Kidney (tissue), 14 donors: Measurements from ENCODE around the gene CAMTA1. TPM values are rescaled to one million over a fixed set of nuclear protein-coding genes. Genes with fewer than 3 reads are reported as not detected.

Source experiments
- DNase-seq, 5 donors: peaks; one replicate each; pipeline ENCODE4 v3.0.0-alpha.2; 2013 to 2020
- FAIRE-seq: peaks from 2 replicates; lab custom pipeline; 2012; peaks lifted over from hg19 to GRCh38; lab: Jason Lieb, UNC
- H3K27ac ChIP-seq, 2 donors: one replicate each; pipeline ENCODE4 v1.7.0; 2013; ENCODE audit warnings: low read depth in 2 of 2, low read length in 2 of 2, inconsistent platforms in 1 of 2
- H3K27me3 ChIP-seq: one replicate; pipeline ENCODE4 v1.7.1; 2013; ENCODE audit warnings: low read length, inconsistent platforms; ENCODE audit not compliant: control insufficient read depth, insufficient read depth
- H3K36me3 ChIP-seq, 3 donors: one replicate each; pipeline versions ENCODE4 v1.7.0 to v1.7.1; 2013; ENCODE audit warnings: low read length in 3 of 3, control low read depth in 1 of 3, inconsistent platforms in 1 of 3; ENCODE audit not compliant: insufficient read depth in 3 of 3, control insufficient read depth in 2 of 3
- H3K4me1 ChIP-seq, 3 donors: one replicate each; pipeline versions ENCODE4 v1.7.0 to v1.7.1; 2013; ENCODE audit warnings: low read length in 3 of 3, inconsistent platforms in 1 of 3, low read depth in 1 of 3; ENCODE audit not compliant: control insufficient read depth in 2 of 3, insufficient read depth in 2 of 3
- H3K4me3 ChIP-seq, 3 donors: one replicate each; pipeline versions ENCODE4 v1.7.0 to v1.8.1; 2013; ENCODE audit warnings: low read length in 3 of 3, control low read depth in 1 of 3, inconsistent platforms in 1 of 3
- H3K9ac ChIP-seq, 3 donors: one replicate each; pipeline versions ENCODE4 v1.7.0 to v1.7.1; 2013; ENCODE audit warnings: low read length in 3 of 3, control low read depth in 1 of 3, inconsistent platforms in 1 of 3
- H3K9me3 ChIP-seq, 3 donors: one replicate each; pipeline versions ENCODE4 v1.7.0 to v1.7.1; 2013; ENCODE audit warnings: low read length in 3 of 3, control low read depth in 1 of 3, inconsistent platforms in 1 of 3; ENCODE audit not compliant: control insufficient read depth in 2 of 3, insufficient read depth in 1 of 3
- CTCF ChIP-seq: IDR thresholded peaks from 3 replicates; pipeline ENCODE4 v1.5.1; 2012; ENCODE audit warnings: mild to moderate bottlenecking, moderate library complexity, borderline replicate concordance; ENCODE audit not compliant: insufficient read depth; ENCODE audit errors: extremely low read depth
- intact Hi-C: fragments of 100-400 bp; cut with DNase I; formaldehyde crosslinking; loops from one replicate; pipeline ENCODE4 v1.11.1; 2022
- polyA plus RNA-seq: library from polyadenylated mRNA; stranded (reverse); fragments of 350-450 nt; fragmentation: Illumina TruSeq; extraction: RNeasy Lipid Tissue Mini Kit (QIAGEN cat#74804); gene quantifications from one replicate; pipeline ENCODE4 v1.2.3, GENCODE V29; 2014; ENCODE audit warnings: low read depth, low replicate concordance; ENCODE audit not compliant: insufficient read depth
- total RNA-seq: library from RNA; stranded (reverse); fragmentation: NEBNext Ultra II Directional; extraction: Animal tissue kit (Norgen Biotek cat#: 25700); gene quantifications from one replicate; pipeline ENCODE4 v1.2.1, GENCODE V29; 2021
- donor health status: control.
- donor health status: control.
- donor health status: control.
- donor health status: control.
- donor health status: control.
- donor health status: DM: yes; HTN: yes; CAD: no.
- donor health status: Normal renal cell carcinoma (clear cell type).

The CAMTA1 gene
- total and polyA plus RNA-seq, 2 donors from 2014 or later: 79.0 to 170 TPM

DNA sequence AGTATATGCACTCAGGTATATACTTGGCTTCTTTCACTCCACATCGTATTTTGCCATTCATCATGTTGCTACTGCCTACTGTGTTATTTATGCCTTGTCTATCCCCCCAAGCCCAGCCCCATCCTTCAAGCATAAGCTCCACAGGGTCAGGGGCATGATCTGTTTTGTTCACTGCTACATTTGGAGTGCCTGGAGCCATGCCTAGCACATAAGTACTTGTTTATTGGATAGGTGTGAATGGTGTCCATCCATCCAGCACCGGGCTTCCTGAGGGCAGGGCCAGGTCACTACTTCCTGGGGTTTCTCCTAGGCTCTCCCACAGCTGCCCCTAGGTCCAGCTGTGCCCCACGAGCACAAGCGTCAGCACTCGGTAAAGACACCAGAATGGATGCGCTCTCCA is 696.8 kb downstream of the CAMTA1 start:
- Histone ChIP-seq H3K9me3 (peaks cover 0 to 4% (median 0%) of the 10 kb centered on the region in 3 donors), H3K27me3 (no peaks in the 10 kb centered on the region), H3K36me3 (no peaks in the 10 kb centered on the region), H3K4me1 (no peaks in the 10 kb centered on the region), H3K4me3 (no peak overlapping the region), H3K9ac (no peak overlapping the region), H3K27ac (no peak overlapping the region)
- intact Hi-C loops: no loop called here
- DNase-seq (no peak), FAIRE-seq (no peak)
- TF ChIP-seq CTCF: no peak

DNA sequence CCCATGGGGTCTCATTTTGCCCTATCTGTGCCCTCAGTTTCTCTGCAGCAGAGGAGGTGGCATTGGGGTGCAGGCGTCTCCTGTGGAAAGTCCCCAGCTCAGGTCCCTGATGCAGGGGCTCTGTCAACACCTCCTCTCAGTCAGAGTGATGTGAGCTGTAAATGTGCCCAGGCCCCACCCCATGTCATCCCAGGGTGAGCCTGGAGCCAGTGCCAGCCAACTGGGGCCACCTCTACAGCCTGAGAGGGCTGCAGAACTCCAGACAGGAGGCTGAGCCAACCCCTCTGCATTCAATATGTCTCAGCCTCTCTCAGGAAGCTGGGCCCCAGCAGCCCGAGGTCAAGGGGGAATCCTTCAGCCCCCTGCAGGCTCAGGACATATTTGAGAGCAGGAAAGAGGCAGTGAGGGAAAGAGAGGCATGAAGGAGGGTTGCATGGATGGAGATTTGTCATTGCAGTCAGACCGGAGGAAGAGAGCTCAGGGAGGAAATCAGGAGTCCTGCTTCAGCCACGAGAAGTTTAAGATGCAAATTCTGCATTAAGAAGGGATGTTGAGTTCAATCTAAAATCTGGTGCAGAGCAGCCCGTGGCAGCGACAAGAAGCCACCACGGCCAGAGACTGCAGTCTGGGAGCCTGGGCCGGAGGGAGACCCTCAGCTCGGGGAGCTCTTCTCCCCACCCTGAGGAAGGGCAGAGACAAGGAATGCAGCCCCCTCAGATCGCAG is 697.7 kb downstream of the CAMTA1 start:
- Histone ChIP-seq H3K4me3 (no peak overlapping the region), H3K27me3 (no peaks in the 10 kb centered on the region), H3K36me3 (no peaks in the 10 kb centered on the region), H3K9ac (no peak overlapping the region), H3K9me3 (peaks cover 0 to 4% (median 0%) of the 10 kb centered on the region in 3 donors), H3K4me1 (no peaks in the 10 kb centered on the region), H3K27ac (no peak overlapping the region)
- TF ChIP-seq CTCF: no peak
- intact Hi-C loops: no loop called here
- FAIRE-seq (no peak), DNase-seq (no peak)

DNA sequence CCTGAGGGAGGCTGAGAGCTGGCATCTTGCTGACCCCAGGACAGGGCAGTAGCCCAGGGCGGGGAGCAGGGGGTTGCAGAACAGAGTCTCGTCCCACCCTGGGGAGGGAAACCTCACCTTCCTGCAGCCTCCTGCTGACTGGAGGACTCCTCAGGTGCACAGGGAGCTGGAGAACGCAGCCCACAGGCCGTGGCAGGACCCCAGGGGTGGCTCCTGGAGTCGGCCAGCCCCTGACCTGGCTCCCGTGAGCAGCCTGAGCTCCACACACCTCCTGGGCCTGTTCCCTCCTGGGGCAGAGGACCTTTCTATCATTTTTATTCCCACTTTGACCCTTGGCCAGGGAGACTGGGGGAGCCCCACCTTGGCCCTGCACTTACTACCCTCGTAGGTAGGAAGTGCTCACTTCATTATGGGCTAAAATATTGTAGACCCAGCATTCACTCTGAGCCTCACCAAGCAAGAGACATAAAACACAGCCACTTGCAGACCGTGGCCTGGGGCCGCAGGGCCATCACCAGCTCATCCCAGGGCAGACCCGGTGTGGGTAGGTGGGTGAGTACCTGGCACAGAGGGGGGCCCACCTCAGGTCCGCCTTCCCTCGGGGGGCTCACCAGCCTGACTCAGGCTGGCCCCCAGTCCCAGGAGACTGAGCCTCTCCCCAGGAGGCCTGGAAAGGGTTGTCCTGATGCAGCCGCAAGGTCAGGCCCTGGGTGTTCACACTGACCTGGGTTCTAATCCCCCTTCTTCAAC is 698.6 kb downstream of the CAMTA1 start:
- no peak overlapping the region for H3K9ac ChIP-seq
- H3K27ac ChIP-seq: no peak overlapping the region
- no peak for TF ChIP-seq CTCF
- FAIRE-seq: no peak
- H3K9me3 ChIP-seq: peaks cover 0 to 4% (median 0%) of the 10 kb centered on the region in 3 donors
- H3K36me3 ChIP-seq: no peaks in the 10 kb centered on the region
- H3K4me3 ChIP-seq: no peak overlapping the region
- no peaks in the 10 kb centered on the region for H3K4me1 ChIP-seq
- no peak for DNase-seq
- H3K27me3 ChIP-seq: no peaks in the 10 kb centered on the region
- intact Hi-C loops: no loop called here
